ENCODE results near the gene FBP1. TPM values are rescaled to one million over a fixed set of nuclear protein-coding genes. Genes with fewer than 3 reads are reported as not detected.

The FBP1 gene
- 0.53 TPM for total RNA-seq
- 10 to 100 TPM in 1 of 8 donors, 1 to 10 TPM in 2, under 1 TPM in 5; 0.51 to 10.4 (median 0.84) TPM for polyA plus RNA-seq (ENCODE audit: insufficient read depth in 1 of 8, insufficient read length in 8 of 8, low replicate concordance in 1 of 8)
- long read RNA-seq, donor 1, result 0 reads
- long read RNA-seq, donor 2, result 0 reads
- long read RNA-seq, donor 3, partial matches to known transcripts, result 0 of 1 reads
- long read RNA-seq, donor 3, other reads (novel, unspliced or antisense), result 0 of 1 reads
- long read RNA-seq, donor 4, partial matches to known transcripts, result 0 of 1 reads
- long read RNA-seq, donor 4, other reads (novel, unspliced or antisense), result 0 of 1 reads
- long read RNA-seq, donor 5, partial matches to known transcripts, result 0 of 1 reads
- long read RNA-seq, donor 5, other reads (novel, unspliced or antisense), result 0 of 1 reads
- long read RNA-seq, donor 6, result 0 reads
- long read RNA-seq, donor 7, result 0 reads
- long read RNA-seq, donor 8, result 0 reads
- long read RNA-seq, donor 9, result 0 reads
- long read RNA-seq, donor 10, result 0 reads
- long read RNA-seq, donor 11, result 0 reads

GRCh38 chr9:94639061-94639998 lies at the start of gene FBP1:
FBP1 (minus strand) TSS chr9:94639518; CDS start chr9:94639310, 208 bp downstream.
- H3K4me1 ChIP-seq (ENCODE audit: control insufficient read depth, insufficient read depth, low read length), result peaks cover 9% of the 10 kb centered on the region
- H3K4me3 ChIP-seq (ENCODE audit: low read length), result peak within 1 kb of the TSS; percentile 45
- H3K9me3 ChIP-seq (replicated peaks; ENCODE audit: control insufficient read depth, low read depth, low read length), result no peaks in the 10 kb centered on the region
- H3K36me3 ChIP-seq (ENCODE audit: control insufficient read depth, insufficient read depth, low read length), result no peaks in the 10 kb centered on the region
- peaks cover 23% of the 10 kb centered on the region for H3K27me3 ChIP-seq (ENCODE audit: control insufficient read depth, insufficient read depth, low read length)
- peak; percentile 44 for DNase-seq
- no peak within 1 kb of the TSS for H3K27ac ChIP-seq (ENCODE audit: low read length)
- 3% methylated on average over 65 of the region's 79 CpGs for WGBS (ENCODE audit: insufficient coverage)

GRCh38 chr9:94687451-94687850 lies 48.1 kb upstream of the FBP1 start:
- Histone ChIP-seq H3K36me3 (ENCODE audit: control insufficient read depth, insufficient read depth, low read length) (no peaks in the 10 kb centered on the region), H3K4me1 (ENCODE audit: control insufficient read depth, insufficient read depth, low read length) (no peaks in the 10 kb centered on the region), H3K9me3 (replicated peaks; ENCODE audit: control insufficient read depth, low read depth, low read length) (no peaks in the 10 kb centered on the region), H3K27me3 (ENCODE audit: control insufficient read depth, insufficient read depth, low read length) (no peaks in the 10 kb centered on the region), H3K4me3 (ENCODE audit: low read length) (no peak overlapping the region), H3K27ac (ENCODE audit: low read length) (no peak overlapping the region)
- no peak for DNase-seq
- WGBS (ENCODE audit: insufficient coverage), result 67% methylated on average over 1 of the region's 2 CpGs

GRCh38 chr9:94685359-94685758 lies 46.0 kb upstream of the FBP1 start:
- Histone ChIP-seq H3K9me3 (replicated peaks; ENCODE audit: control insufficient read depth, low read depth, low read length) (no peaks in the 10 kb centered on the region), H3K4me1 (ENCODE audit: control insufficient read depth, insufficient read depth, low read length) (peaks cover 2% of the 10 kb centered on the region), H3K27me3 (ENCODE audit: control insufficient read depth, insufficient read depth, low read length) (no peaks in the 10 kb centered on the region), H3K36me3 (ENCODE audit: control insufficient read depth, insufficient read depth, low read length) (no peaks in the 10 kb centered on the region), H3K4me3 (ENCODE audit: low read length) (no peak overlapping the region), H3K27ac (ENCODE audit: low read length) (no peak overlapping the region)
- no CpG with 5 or more reads among the region's 2 CpGs for WGBS (ENCODE audit: insufficient coverage)
- no peak for DNase-seq

DNA sequence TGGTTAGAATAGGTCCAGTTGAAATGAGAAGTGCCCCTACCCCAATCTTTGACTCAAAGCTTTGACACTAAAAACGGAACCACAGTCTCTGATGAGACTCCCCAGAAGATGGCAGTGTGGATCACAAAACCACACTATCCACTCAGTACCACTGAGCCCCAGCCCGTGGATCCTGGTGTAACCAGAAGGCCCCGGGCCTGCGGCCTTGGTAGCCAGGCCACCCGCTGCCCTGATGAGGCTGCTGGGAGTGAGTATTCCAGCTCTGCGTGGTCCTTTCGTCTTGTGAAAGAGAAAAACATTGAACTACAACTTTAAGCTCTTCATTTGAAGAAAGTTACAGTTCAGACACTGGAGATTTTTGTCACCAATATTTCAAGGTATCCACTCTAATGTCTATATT lies 42.2 kb upstream of the FBP1 start:
- no peaks in the 10 kb centered on the region for H3K36me3 ChIP-seq (ENCODE audit: control insufficient read depth, insufficient read depth, low read length)
- WGBS (ENCODE audit: insufficient coverage), result 0% methylated on average over 1 of the region's 7 CpGs
- peak; percentile 77 for DNase-seq
- no peak overlapping the region for H3K27ac ChIP-seq (ENCODE audit: low read length)
- H3K4me3 ChIP-seq (ENCODE audit: low read length), result no peak overlapping the region
- no peaks in the 10 kb centered on the region for H3K9me3 ChIP-seq (replicated peaks; ENCODE audit: control insufficient read depth, low read depth, low read length)
- H3K4me1 ChIP-seq (ENCODE audit: control insufficient read depth, insufficient read depth, low read length), result peaks cover 11% of the 10 kb centered on the region
- no peaks in the 10 kb centered on the region for H3K27me3 ChIP-seq (ENCODE audit: control insufficient read depth, insufficient read depth, low read length)

GRCh38 chr9:94680621-94681020 lies 41.3 kb upstream of the FBP1 start:
- DNase-seq, result no peak
- H3K36me3 ChIP-seq (ENCODE audit: control insufficient read depth, insufficient read depth, low read length), result no peaks in the 10 kb centered on the region
- no peak overlapping the region for H3K27ac ChIP-seq (ENCODE audit: low read length)
- no peak overlapping the region for H3K4me3 ChIP-seq (ENCODE audit: low read length)
- no peaks in the 10 kb centered on the region for H3K9me3 ChIP-seq (replicated peaks; ENCODE audit: control insufficient read depth, low read depth, low read length)
- H3K27me3 ChIP-seq (ENCODE audit: control insufficient read depth, insufficient read depth, low read length), result no peaks in the 10 kb centered on the region
- peaks cover 14% of the 10 kb centered on the region for H3K4me1 ChIP-seq (ENCODE audit: control insufficient read depth, insufficient read depth, low read length)
- WGBS (ENCODE audit: insufficient coverage), result 71% methylated on average over 1 of the region's 2 CpGs

DNA sequence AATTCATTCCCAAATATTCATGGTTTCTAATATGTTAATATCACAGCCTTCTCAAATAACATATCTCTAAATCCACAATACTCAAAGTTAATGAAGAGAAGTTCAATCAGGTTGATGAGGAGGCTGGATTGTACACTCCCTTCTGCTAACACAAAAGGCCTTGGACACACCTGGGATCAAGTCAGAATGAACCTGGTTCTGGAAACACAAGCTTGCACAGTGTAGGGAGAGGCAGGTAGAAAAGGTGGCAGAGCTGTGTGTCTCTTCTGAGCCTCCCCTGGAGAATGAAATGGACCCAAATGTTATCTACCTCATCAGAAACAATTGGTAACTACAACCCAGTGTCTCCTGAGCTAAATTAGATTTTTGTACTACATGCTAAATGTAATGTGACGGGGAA lies 40.7 kb upstream of the FBP1 start:
- no peaks in the 10 kb centered on the region for H3K27me3 ChIP-seq (ENCODE audit: control insufficient read depth, insufficient read depth, low read length)
- no peak overlapping the region for H3K4me3 ChIP-seq (ENCODE audit: low read length)
- no peak for DNase-seq
- H3K4me1 ChIP-seq (ENCODE audit: control insufficient read depth, insufficient read depth, low read length), result peaks cover 18% of the 10 kb centered on the region
- H3K27ac ChIP-seq (ENCODE audit: low read length), result no peak overlapping the region
- H3K9me3 ChIP-seq (replicated peaks; ENCODE audit: control insufficient read depth, low read depth, low read length), result no peaks in the 10 kb centered on the region
- H3K36me3 ChIP-seq (ENCODE audit: control insufficient read depth, insufficient read depth, low read length), result no peaks in the 10 kb centered on the region
- no CpG with 5 or more reads among the region's 1 CpG for WGBS (ENCODE audit: insufficient coverage)

- H3K27me3 ChIP-seq (ENCODE audit: control insufficient read depth, insufficient read depth, low read length), result no peaks in the 10 kb centered on the region
- WGBS (ENCODE audit: insufficient coverage), result 50% methylated on average over 1 of the region's 8 CpGs
- H3K27ac ChIP-seq (ENCODE audit: low read length), result no peak overlapping the region
These were observed 40.3 kb upstream of the FBP1 start for GRCh38 chr9:94679587-94679986.

DNA sequence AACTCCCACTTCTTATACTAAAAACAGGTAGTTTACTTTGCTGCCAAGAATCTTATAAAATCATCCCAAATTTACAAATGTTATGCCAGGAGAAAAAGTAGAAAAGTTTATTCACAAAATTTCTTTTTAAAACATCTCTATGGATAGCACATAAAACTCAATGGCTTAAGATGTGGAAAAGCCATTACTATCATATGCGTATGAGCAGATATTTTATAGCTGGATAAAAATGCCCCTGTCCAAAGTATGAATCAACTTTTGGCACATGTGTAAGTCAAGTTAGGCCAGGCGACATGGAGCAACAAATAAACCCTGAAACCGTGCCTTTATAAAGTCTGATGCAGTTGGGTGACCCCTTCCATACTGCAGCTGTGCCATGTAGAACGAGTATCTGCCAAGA lies 38.6 kb upstream of the FBP1 start:
- H3K4me1 ChIP-seq (ENCODE audit: control insufficient read depth, insufficient read depth, low read length), result peaks cover 20% of the 10 kb centered on the region
- peak overlapping the region; percentile 24 for H3K27ac ChIP-seq (ENCODE audit: low read length)
- no peaks in the 10 kb centered on the region for H3K9me3 ChIP-seq (replicated peaks; ENCODE audit: control insufficient read depth, low read depth, low read length)
- no peaks in the 10 kb centered on the region for H3K27me3 ChIP-seq (ENCODE audit: control insufficient read depth, insufficient read depth, low read length)
- no peaks in the 10 kb centered on the region for H3K36me3 ChIP-seq (ENCODE audit: control insufficient read depth, insufficient read depth, low read length)
- H3K4me3 ChIP-seq (ENCODE audit: low read length), result no peak overlapping the region
- DNase-seq, result peak; percentile 93
- WGBS (ENCODE audit: insufficient coverage), result 10% methylated on average over 3 of the region's 4 CpGs

More at GRCh38 chr9:94679587-94679986, 40.3 kb upstream of the FBP1 start:
- no peaks in the 10 kb centered on the region for H3K9me3 ChIP-seq (replicated peaks; ENCODE audit: control insufficient read depth, low read depth, low read length)
- no peaks in the 10 kb centered on the region for H3K36me3 ChIP-seq (ENCODE audit: control insufficient read depth, insufficient read depth, low read length)
- H3K4me1 ChIP-seq (ENCODE audit: control insufficient read depth, insufficient read depth, low read length), result peaks cover 20% of the 10 kb centered on the region
- no peak overlapping the region for H3K4me3 ChIP-seq (ENCODE audit: low read length)
- no peak for DNase-seq

GRCh38 chr9:94676446-94677131 lies 37.3 kb upstream of the FBP1 start:
- no peak overlapping the region for H3K27ac ChIP-seq (ENCODE audit: low read length)
- no peaks in the 10 kb centered on the region for H3K9me3 ChIP-seq (replicated peaks; ENCODE audit: control insufficient read depth, low read depth, low read length)
- no peaks in the 10 kb centered on the region for H3K36me3 ChIP-seq (ENCODE audit: control insufficient read depth, insufficient read depth, low read length)
- H3K4me3 ChIP-seq (ENCODE audit: low read length), result no peak overlapping the region
- peaks cover 19% of the 10 kb centered on the region for H3K4me1 ChIP-seq (ENCODE audit: control insufficient read depth, insufficient read depth, low read length)
- 100% methylated on average over 4 of the region's 9 CpGs for WGBS (ENCODE audit: insufficient coverage)
- H3K27me3 ChIP-seq (ENCODE audit: control insufficient read depth, insufficient read depth, low read length), result no peaks in the 10 kb centered on the region
- no peak for DNase-seq

Measured in muscle of leg (tissue), 16 donors.